GM10266 (cell line): ENCODE data around the gene TMEM132C.

Experiments used
- DNase-seq: peaks from one replicate; pipeline ENCODE4 v3.0.0; 2012; ENCODE audit errors: extremely low spot score
- TF ChIP-seq, protein P1 (sequence below): IDR thresholded peaks from 2 replicates; pipeline ENCODE4 v1.5.1; 2012; ENCODE audit warnings: mild to moderate bottlenecking, low read depth; ENCODE audit not compliant: control insufficient read depth, insufficient read depth; ENCODE audit errors: missing control alignments

Gene TMEM132C

DNA sequence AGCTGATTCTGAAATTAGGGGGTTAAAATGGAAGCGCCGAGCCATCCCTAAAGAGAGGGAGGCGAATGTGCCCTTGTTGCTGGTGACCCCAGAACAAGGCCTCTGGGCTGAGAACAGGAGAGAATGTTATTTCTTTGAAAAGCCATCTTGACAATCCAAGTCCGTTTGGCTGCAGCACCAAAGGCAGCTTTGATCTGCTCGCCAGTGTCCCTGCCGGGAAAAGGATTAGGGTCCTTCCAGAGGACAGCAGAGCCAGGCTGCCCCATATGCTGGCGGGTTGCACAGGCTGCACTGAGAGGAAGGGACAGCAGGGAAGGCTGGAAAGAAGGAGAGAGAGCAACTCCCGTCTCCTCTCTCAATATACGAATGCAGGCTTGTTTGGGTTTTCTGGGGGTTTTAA is 141.7 kb downstream of the TMEM132C start:
- TF ChIP-seq, protein P1, sequence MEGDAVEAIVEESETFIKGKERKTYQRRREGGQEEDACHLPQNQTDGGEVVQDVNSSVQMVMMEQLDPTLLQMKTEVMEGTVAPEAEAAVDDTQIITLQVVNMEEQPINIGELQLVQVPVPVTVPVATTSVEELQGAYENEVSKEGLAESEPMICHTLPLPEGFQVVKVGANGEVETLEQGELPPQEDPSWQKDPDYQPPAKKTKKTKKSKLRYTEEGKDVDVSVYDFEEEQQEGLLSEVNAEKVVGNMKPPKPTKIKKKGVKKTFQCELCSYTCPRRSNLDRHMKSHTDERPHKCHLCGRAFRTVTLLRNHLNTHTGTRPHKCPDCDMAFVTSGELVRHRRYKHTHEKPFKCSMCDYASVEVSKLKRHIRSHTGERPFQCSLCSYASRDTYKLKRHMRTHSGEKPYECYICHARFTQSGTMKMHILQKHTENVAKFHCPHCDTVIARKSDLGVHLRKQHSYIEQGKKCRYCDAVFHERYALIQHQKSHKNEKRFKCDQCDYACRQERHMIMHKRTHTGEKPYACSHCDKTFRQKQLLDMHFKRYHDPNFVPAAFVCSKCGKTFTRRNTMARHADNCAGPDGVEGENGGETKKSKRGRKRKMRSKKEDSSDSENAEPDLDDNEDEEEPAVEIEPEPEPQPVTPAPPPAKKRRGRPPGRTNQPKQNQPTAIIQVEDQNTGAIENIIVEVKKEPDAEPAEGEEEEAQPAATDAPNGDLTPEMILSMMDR = no peak
- DNase-seq = no peak

DNA sequence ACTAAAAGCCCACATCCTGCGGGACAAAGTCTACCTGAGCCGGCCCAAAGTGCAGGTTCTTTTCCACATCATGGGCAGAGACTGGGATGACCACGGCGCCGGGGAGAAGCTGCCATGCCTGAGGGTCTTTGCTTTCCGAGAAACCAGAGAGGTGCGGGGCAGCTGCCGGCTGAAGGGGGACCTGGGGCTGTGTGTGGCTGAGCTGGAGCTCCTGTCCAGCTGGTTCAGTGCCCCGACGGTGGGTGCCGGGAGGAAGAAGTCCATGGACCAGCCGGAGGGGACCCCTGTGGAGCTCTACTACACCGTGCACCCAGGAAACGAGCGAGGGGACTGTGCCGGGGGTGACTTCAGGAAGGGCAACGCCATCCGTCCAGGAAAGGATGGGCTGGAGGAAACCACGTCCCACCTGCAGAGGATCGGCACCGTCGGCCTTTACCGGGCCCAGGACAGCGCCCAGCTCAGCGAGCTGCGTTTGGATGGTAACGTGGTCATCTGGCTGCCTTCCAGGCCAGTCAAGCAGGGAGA is 148.1 kb downstream of the TMEM132C start:
- TF ChIP-seq, protein P1 = no peak

DNA sequence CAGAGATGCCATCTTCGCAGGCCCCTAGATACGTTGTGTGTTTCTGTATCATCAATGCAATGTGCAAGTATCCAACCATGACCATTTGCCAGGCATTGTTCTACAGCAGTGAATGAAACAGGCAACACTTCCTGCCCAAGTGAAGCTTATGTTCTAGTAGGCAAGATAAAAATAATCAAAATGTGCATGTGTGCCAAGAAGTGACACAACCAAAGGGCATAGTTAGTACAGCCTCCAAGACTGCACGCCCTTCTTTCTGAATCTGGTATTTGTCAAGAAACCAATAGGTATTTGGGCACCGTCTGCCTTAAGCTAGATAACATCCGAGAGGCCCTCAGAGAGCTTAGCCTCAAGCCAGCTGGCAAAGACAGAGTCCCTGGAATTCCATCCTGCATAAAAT is 152.0 kb downstream of the TMEM132C start:
- DNase-seq = no peak
- TF ChIP-seq, protein P1 = no peak

More for the DNA sequence above, 148.1 kb downstream of the TMEM132C start:
- no peak for DNase-seq

DNA sequence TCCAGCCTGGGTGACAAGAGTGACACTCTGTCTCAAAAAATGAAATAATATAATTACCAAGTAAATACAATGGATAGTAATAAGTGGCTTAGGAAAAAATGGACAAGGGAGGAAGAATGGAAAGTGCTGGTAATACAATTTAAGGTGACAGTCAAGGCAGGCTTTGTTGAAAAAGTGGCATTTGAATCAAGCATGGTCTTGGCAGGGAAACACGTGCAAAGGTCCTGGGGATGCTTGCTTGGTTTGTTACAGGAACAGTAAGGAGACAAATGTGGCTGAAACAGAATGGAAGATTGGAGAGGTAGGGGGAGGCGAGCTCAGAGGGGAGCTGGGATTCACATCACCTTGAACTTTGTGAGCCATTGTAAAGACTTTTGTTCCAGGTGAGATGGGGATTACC is 153.2 kb downstream of the TMEM132C start:
- no peak for DNase-seq
- TF ChIP-seq, protein P1 = no peak

DNA sequence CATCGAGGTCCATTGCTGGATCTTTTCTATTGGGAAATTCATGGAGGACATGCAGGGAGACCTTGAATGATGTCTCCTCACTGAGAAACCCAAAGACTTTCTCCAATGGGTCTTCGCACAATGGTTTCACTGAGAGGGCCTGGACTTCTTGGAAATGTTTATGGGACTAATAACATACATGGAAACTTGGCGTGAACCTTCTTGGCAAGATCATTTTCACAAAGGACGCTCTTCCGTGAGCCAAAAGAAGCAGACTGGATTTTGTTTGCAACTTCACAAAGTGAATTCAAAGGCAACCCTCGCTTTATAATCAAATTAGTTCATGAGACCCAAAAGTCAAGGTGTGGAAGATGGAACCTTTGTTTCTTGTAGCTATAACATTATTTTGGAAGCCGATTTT is 154.4 kb downstream of the TMEM132C start:
- TF ChIP-seq, protein P1 = no peak
- DNase-seq = no peak

DNA sequence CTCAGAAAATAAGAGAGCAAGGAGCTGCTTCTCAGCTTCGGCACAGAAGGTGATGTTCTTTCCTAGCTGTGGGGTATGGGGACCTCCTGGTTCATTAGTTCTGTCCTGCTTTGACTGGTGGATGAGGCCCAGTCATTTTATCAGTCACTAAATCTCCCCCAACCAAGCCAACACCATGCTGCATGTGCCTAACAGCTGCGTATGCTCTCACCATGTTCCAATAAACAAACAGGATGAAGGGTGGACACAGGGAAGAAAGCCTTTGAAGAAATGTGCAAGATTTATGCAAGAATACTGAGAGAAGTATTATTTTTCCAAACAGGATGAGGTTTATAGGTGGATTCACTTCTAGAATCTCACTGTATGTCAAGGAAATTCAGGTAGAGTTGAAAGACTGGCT is 156.2 kb downstream of the TMEM132C start:
- no peak for DNase-seq
- TF ChIP-seq, protein P1 = no peak

DNA sequence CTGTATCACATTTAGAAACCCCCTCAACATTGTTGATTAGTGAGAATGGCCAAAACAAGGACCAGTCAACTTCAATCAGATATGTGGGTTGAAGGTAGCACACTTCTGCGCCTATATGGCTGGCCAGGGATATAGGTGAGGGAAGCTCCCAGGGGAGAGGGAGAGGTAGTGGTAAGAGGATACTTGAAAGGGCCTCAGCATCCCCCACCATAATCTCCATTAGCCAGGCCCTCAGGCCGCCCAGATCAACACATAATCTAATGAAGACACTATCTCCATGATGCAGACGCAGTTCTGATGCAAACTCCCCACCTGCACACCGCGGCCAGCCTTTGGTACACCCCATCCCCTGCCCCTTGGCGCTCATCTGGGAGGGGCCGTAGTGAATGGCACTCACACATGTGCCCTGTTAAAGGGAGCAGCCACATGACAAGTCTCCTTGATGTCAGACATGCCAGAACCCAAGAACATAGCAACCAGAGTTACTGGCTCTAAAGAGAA is 158.0 kb downstream of the TMEM132C start:
- no peak for DNase-seq
- TF ChIP-seq, protein P1 = no peak
